Measurements from ENCODE around the gene ARID5A.

ARID5A gene

GRCh38 chr2:96525211-96525507 lies 11.4 kb upstream of the ARID5A start:
- TF ChIP-seq ZFX (IDR thresholded peaks at IDR 0.05) (no peak), CTCF (conservative IDR thresholded peaks at IDR 0.05) (no peak)
- no peak overlapping the region for H3K27ac ChIP-seq

- TF ChIP-seq ZFX (IDR thresholded peaks at IDR 0.05) (no peak), CTCF (conservative IDR thresholded peaks at IDR 0.05) (no peak)
Measured at GRCh38 chr2:96526101-96526591, 10.4 kb upstream of the ARID5A start.

GRCh38 chr2:96526615-96527285 lies 9.8 kb upstream of the ARID5A start:
- no peak for TF ChIP-seq CTCF (conservative IDR thresholded peaks at IDR 0.05)
- TF ChIP-seq ZFX (IDR thresholded peaks at IDR 0.05), result no peak
- H3K27ac ChIP-seq, result no peak overlapping the region

More at GRCh38 chr2:96526101-96526591, 10.4 kb upstream of the ARID5A start:
- H3K27ac ChIP-seq, result no peak overlapping the region

DNA sequence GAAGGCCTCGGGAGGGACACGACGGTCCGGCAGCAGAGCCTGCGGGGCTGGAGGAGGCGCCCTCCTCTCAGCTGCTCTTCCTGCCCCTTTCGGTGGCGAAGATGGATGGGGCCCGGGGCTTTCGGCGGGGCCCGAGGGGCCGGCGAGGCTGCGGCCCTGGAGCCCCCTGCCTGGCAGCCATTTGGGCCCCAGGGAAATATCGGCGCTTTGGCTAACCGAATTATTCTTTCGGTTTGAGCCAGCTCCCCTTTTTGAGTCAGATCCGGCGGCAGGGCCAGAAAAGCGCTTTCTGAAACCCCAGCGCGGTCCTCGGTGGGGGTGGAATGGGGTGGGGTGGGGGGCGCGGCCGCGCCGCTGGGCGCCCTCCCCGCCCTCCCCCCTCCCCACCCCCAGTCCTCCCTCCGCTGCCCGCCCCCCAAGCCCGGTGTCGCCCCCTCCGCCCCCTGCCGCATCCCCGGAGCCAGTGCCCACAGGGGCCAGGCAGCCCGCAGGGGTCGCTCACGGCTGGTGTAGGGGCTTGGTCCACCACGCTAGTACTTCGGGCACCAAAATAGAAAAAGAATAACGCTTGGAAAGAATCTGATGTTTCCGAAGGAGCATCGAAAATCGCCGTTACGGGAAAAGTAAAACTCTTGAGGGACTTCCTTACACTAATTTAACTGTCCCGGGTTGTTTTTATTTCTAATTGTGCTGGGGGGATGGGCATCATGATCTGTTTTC lies 9.1 kb upstream of the ARID5A start:
- H3K27ac ChIP-seq, result no peak overlapping the region

GRCh38 chr2:96528006-96528699 lies 8.4 kb upstream of the ARID5A start:
- TF ChIP-seq ZFX (IDR thresholded peaks at IDR 0.05), result no peak
- H3K27ac ChIP-seq, result no peak overlapping the region

More for the DNA sequence above, 9.1 kb upstream of the ARID5A start:
- TF ChIP-seq ZFX (IDR thresholded peaks at IDR 0.05), result no peak
- TF ChIP-seq CTCF (conservative IDR thresholded peaks at IDR 0.05), result no peak

- no peak overlapping the region for H3K27ac ChIP-seq
- TF ChIP-seq CTCF (conservative IDR thresholded peaks at IDR 0.05), result no peak
- TF ChIP-seq ZFX (IDR thresholded peaks at IDR 0.05), result no peak
Measured at GRCh38 chr2:96528700-96529375, 7.7 kb upstream of the ARID5A start.

DNA sequence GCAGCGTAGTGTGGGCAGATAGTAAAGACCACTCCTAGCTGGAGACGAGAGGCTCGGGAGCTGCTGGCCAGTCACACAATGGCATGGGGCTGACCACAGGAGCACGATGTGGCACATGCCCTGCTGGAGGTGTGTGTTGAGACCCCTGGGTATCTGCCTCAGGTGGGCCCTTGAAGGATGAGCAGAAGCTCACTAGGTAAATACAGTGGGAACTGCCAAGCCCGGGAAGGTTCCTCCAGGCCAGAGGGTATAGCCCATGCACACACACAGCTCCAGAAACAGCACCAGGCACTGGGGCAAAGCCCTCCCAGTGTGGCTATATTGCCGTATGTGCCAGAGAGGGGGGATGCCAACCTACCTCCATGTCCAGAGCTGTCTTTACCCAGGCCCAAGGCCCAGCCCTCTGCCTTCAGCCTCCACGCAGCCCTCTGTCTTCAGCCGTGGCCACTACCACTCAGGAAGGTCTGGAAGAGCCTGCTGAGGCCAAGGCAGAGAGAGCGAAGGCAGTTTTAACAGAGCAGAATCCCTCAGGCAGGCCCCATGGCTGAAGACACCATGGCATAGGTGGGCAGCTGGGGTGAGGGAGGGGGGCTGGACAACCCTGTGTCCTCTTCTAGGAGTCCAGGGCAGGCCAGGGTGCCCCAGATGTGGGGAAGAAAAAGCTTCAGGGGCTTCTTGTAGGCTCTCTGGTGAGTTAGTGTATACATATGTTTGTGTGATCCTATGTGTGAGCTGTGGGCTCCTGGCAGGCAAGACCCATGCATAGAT lies 7.0 kb upstream of the ARID5A start:
- TF ChIP-seq ZFX (IDR thresholded peaks at IDR 0.05), result no peak
- no peak for TF ChIP-seq CTCF (conservative IDR thresholded peaks at IDR 0.05)
- no peak overlapping the region for H3K27ac ChIP-seq

Measured in C4-2B (cell line).